ENCODE data around the gene UGT1A10. TPM values are rescaled to one million over a fixed set of nuclear protein-coding genes. Genes with fewer than 3 reads are reported as not detected.
"Not testable (repeated sequence)": the region's sequence is repeated elsewhere in the genome, so short reads cannot be mapped to it uniquely, and the experiment has no call there.

The UGT1A10 gene
- total RNA-seq, 6 experiments from 2014 or later, result not detected

DNA sequence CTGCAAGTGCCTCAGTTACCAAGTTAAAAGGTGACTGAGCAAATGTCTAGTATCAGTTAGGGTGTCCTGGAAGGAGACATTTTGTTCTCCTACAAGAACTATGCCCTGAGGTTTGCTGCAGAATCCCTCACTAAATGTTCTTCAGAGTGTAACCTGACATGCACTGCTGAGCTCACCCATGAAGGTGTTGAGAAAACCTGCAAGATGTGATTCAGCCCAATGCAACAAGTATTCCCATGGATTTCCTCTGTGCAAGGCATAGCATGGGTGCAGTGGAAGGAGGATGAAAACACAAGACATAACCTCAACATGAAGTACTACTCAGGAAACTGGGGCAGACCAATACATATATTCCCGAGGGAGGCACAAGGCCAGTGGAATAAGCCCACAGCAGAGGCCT is 34.2 kb upstream of the UGT1A10 start:
- H3K9me3 Mint-ChIP-seq, result no peaks in the 10 kb centered on the region; the same call in 1 of the 2 replicates
- TF ChIP-seq, protein P1, sequence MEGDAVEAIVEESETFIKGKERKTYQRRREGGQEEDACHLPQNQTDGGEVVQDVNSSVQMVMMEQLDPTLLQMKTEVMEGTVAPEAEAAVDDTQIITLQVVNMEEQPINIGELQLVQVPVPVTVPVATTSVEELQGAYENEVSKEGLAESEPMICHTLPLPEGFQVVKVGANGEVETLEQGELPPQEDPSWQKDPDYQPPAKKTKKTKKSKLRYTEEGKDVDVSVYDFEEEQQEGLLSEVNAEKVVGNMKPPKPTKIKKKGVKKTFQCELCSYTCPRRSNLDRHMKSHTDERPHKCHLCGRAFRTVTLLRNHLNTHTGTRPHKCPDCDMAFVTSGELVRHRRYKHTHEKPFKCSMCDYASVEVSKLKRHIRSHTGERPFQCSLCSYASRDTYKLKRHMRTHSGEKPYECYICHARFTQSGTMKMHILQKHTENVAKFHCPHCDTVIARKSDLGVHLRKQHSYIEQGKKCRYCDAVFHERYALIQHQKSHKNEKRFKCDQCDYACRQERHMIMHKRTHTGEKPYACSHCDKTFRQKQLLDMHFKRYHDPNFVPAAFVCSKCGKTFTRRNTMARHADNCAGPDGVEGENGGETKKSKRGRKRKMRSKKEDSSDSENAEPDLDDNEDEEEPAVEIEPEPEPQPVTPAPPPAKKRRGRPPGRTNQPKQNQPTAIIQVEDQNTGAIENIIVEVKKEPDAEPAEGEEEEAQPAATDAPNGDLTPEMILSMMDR (IDR thresholded peaks at IDR 0.05), result no peak
- H3K36me3 Mint-ChIP-seq (ENCODE audit: low read depth), result no peaks in the 10 kb centered on the region
- H3K27me3 Mint-ChIP-seq (ENCODE audit: insufficient read depth), result peaks cover 3% of the 10 kb centered on the region
- no peak for DNase-seq
- no peak overlapping the region for H3K27ac Mint-ChIP-seq
- H3K4me3 Mint-ChIP-seq, result no peak overlapping the region
- H3K4me1 Mint-ChIP-seq (ENCODE audit: low read depth), result no peaks in the 10 kb centered on the region

DNA sequence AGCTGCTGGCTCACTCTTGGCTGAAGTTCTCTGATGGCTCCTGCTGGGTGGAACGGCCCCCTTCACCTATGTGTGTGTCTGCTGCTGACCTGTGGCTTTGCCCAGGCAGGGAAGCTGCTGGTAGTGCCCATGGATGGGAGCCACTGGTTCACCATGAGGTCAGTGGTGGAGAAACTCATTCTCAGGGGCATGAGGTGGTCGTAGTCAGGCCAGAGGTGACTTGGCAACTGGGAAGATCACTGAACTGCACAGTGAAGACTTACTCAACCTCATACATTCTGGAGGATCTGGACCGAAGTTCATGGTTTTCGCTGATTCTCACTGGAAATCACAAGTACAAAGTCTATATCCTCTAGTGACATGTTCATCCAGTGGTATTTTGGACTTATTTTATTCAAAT is 32.7 kb upstream of the UGT1A10 start:
- TF ChIP-seq, protein P1 (IDR thresholded peaks at IDR 0.05), result no peak
- H3K4me1 Mint-ChIP-seq (ENCODE audit: low read depth), result no peaks in the 10 kb centered on the region
- no peaks in the 10 kb centered on the region for H3K36me3 Mint-ChIP-seq (ENCODE audit: low read depth)
- H3K9me3 Mint-ChIP-seq, result no peaks in the 10 kb centered on the region; the same call in 1 of the 2 replicates
- DNase-seq, result no peak
- H3K4me3 Mint-ChIP-seq, result no peak overlapping the region
- no peak overlapping the region for H3K27ac Mint-ChIP-seq
- H3K27me3 Mint-ChIP-seq (ENCODE audit: insufficient read depth), result no peaks in the 10 kb centered on the region

DNA sequence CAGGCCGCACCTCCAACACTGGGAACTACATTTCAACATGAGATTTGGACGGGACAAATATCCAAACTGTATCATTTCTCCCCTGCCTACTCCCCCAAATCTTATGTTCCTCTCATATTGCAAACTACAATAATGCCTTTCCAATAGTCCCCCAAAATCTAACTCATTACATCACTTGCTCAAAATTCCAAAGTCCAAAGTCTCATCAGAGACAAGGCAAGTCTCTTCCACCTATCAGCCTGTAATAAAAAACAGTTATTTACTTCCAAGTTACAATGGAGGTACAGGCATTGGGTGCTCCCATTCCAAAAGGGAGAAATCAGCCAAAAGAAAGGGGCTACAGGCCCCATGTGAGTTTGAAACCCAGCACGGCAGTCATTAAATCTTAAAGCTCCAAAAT is 31.4 kb upstream of the UGT1A10 start:
- TF ChIP-seq, protein P1 (IDR thresholded peaks at IDR 0.05), result no peak
- H3K27ac Mint-ChIP-seq, result no peak overlapping the region
- H3K9me3 Mint-ChIP-seq, result peaks cover 5% of the 10 kb centered on the region; the same call in 1 of the 2 replicates
- H3K4me3 Mint-ChIP-seq, result no peak overlapping the region
- H3K27me3 Mint-ChIP-seq (ENCODE audit: insufficient read depth), result no peaks in the 10 kb centered on the region; the same call in 1 of the 2 replicates
- no peaks in the 10 kb centered on the region for H3K36me3 Mint-ChIP-seq (ENCODE audit: low read depth)
- no peak for DNase-seq
- no peaks in the 10 kb centered on the region for H3K4me1 Mint-ChIP-seq (ENCODE audit: low read depth)

DNA sequence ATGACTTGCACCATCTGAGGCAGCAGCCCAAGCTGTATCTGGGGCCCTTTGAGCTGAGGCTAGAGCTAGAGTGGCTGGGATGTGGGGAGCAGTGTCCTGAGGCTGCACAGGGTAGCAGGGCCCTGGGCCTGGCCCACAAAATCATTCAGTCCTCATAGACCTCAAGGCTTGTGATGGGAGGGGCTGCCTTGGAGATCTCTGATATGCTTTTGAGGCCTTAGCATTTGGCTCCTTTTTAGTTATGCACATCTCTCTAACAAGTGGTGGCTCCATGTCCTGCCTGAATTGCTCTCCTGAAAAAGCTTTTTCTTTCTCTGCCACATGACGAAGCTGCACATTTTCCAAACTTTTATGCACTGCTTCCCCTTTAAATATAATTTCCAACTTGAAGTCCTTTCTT is 30.6 kb upstream of the UGT1A10 start:
- TF ChIP-seq, protein P1 (IDR thresholded peaks at IDR 0.05), result no peak
- H3K4me1 Mint-ChIP-seq (ENCODE audit: low read depth), result no peaks in the 10 kb centered on the region
- no peak overlapping the region for H3K27ac Mint-ChIP-seq
- H3K9me3 Mint-ChIP-seq, result peaks cover 9% of the 10 kb centered on the region; the same call in 1 of the 2 replicates
- DNase-seq, result no peak
- H3K4me3 Mint-ChIP-seq, result no peak overlapping the region
- no peaks in the 10 kb centered on the region for H3K36me3 Mint-ChIP-seq (ENCODE audit: low read depth)
- no peaks in the 10 kb centered on the region; the same call in 1 of the 2 replicates for H3K27me3 Mint-ChIP-seq (ENCODE audit: insufficient read depth)

DNA sequence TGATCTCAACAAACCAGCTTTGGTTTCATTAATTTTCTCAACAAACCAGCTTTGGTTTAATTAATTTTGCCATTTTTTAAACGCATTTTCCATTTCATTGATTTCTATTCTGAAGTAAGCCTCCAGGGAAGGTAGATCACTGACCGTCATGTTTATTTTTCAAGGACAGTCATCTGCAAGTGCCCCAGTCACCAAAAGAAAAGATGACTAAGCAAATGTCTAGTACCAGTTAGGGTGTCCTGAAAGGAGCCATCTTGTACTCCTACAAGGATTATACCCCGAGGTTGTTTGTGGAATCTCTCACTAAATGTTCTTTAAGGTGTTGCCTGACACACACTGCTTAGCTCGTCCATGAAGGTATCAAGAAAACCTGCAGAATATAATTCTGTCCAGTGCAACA is 25.0 kb upstream of the UGT1A10 start:
- Mint-ChIP-seq H3K27ac (no peak overlapping the region), H3K4me3 (no peak overlapping the region), H3K4me1 (ENCODE audit: low read depth) (no peaks in the 10 kb centered on the region), H3K27me3 (ENCODE audit: insufficient read depth) (peaks cover 5% of the 10 kb centered on the region; the same call in 1 of the 2 replicates), H3K9me3 (peaks cover 40% of the 10 kb centered on the region), H3K36me3 (ENCODE audit: low read depth) (no peaks in the 10 kb centered on the region)
- TF ChIP-seq, protein P1 (IDR thresholded peaks at IDR 0.05), result no peak
- no peak for DNase-seq

DNA sequence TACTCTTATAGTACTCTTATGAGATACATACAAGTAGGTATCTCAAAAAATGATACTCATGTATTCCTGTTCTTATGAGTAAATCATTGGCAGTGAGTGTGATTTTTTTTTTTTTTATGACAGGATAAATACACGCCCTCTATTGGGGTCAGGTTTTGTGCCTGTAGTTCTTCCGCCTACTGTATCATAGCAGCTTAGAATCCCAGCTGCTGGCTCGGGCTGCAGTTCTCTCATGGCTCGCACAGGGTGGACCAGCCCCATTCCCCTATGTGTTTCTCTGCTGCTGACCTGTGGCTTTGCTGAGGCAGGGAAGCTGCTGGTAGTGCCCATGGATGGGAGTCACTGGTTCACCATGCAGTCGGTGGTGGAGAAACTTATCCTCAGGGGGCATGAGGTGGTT is 18.8 kb upstream of the UGT1A10 start, which contains the start of gene UGT1A8:
UGT1A8 (plus strand) TSS at position 158 of the 400 bp plus-strand sequence; CDS start at position 233, 75 bp downstream.
- H3K4me3 Mint-ChIP-seq; DNase-seq; H3K36me3 Mint-ChIP-seq (ENCODE audit: low read depth); H3K4me1 Mint-ChIP-seq (ENCODE audit: low read depth); H3K27me3 Mint-ChIP-seq (ENCODE audit: insufficient read depth); H3K27ac Mint-ChIP-seq: not testable (repeated sequence)
- H3K9me3 Mint-ChIP-seq, result peaks cover 26% of the 10 kb centered on the region

Data from HFFc6 (cell line).